ENCODE results near the gene PDGFD.

The PDGFD gene

DNA sequence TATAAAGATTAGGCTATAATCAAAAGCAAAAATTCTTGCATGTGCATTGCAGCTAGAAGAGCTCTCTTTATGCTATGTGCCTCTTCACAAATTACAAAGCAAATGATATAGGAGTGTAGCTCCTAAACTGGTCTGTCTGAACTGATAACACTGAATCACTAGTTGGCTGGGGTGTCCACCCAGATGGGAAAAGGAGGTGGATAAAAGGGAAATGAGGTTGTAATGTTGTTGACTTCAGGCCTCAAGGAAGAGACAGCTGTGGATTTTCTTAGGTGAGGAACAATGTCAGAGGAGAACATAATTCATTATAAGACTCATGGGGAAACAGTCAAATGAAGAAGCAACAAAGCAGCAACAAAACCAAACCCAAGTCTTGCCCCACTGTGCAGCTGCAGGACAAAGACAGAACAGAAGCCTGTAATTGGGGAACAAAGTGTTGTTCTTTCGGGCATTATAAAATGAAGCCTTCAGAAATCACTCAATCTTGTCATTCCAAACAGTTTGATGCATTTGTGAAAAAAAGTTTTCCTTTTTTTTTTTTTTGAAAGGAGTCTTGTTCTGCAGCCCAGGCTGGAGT is 257.6 kb downstream of the PDGFD start:
- H3K9me3 ChIP-seq (ENCODE audit: control extremely low read depth in 1 of 5, control insufficient read depth in 4 of 5, insufficient read depth in 2 of 5, low read depth in 1 of 5, low read length in 4 of 5), result no peaks in the 10 kb centered on the region
- no peaks in the 10 kb centered on the region for H3K27me3 ChIP-seq (replicated peaks in 2 of 5; ENCODE audit: control insufficient read depth in 4 of 5, insufficient read depth in 5 of 5, low read length in 4 of 5)
- ChIA-PET CTCF (interaction anchor here (0.8 kb wide), 1 partner anchor 59 kb away, joined by 3 read pairs; no protein-coding TSS in a partner anchor), POLR2A (no interaction called here)
- no peaks in the 10 kb centered on the region for H3K36me3 ChIP-seq (ENCODE audit: control insufficient read depth in 4 of 4, insufficient read depth in 4 of 4, low read length in 3 of 4)
- peak in 1 of 3 donors; percentile 17 for DNase-seq
- H3K4me3 ChIP-seq (ENCODE audit: control insufficient read depth in 1 of 7, extremely low read depth in 1 of 7, insufficient read depth in 4 of 7, low read depth in 2 of 7, low read length in 6 of 7), result no peak overlapping the region
- peaks cover 13 to 44% (median 24%) of the 10 kb centered on the region in 4 experiments for H3K4me1 ChIP-seq (ENCODE audit: control extremely low read depth in 1 of 4, control insufficient read depth in 4 of 4, insufficient read depth in 4 of 4, low read length in 3 of 4)
- no peak overlapping the region for H3K27ac ChIP-seq (ENCODE audit: insufficient read depth in 1 of 2, low read depth in 1 of 2, low read length in 2 of 2, poor library complexity in 1 of 2, severe bottlenecking in 2 of 2)
- WGBS (ENCODE audit: insufficient coverage), result no CpG with 5 or more reads among the region's 1 CpG

DNA sequence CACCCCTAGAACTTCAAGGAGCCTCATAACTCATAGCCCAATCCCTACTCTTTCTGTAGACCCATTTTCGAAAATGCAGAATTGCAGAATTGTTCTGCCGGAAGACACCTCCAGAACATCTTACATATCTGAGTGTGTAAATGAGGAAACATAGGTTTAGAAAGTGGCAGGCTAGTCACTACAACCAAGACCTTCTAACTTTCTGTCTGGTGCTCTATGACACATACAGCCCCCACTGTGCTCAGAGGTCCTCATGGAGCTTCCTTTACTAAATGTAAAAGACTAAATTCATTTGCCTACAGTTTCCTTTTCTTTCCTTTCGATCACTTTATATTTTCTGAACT is 259.7 kb downstream of the PDGFD start:
- Histone ChIP-seq H3K4me1 (ENCODE audit: control extremely low read depth in 1 of 4, control insufficient read depth in 4 of 4, insufficient read depth in 4 of 4, low read length in 3 of 4) (peaks cover 13 to 44% (median 24%) of the 10 kb centered on the region in 4 experiments), H3K27ac (ENCODE audit: insufficient read depth in 1 of 2, low read depth in 1 of 2, low read length in 2 of 2, poor library complexity in 1 of 2, severe bottlenecking in 2 of 2) (no peak overlapping the region), H3K27me3 (replicated peaks in 2 of 5; ENCODE audit: control insufficient read depth in 4 of 5, insufficient read depth in 5 of 5, low read length in 4 of 5) (no peaks in the 10 kb centered on the region), H3K36me3 (ENCODE audit: control insufficient read depth in 4 of 4, insufficient read depth in 4 of 4, low read length in 3 of 4) (no peaks in the 10 kb centered on the region), H3K9me3 (ENCODE audit: control extremely low read depth in 1 of 5, control insufficient read depth in 4 of 5, insufficient read depth in 2 of 5, low read depth in 1 of 5, low read length in 4 of 5) (no peaks in the 10 kb centered on the region), H3K4me3 (ENCODE audit: control insufficient read depth in 1 of 7, extremely low read depth in 1 of 7, insufficient read depth in 4 of 7, low read depth in 2 of 7, low read length in 6 of 7) (no peak overlapping the region)
- CTCF ChIA-PET, result no interaction called here
- 100% methylated on average over 1 of the region's 3 CpGs for WGBS (ENCODE audit: insufficient coverage)
- no peak for DNase-seq
- POLR2A ChIA-PET, result no interaction called here

DNA sequence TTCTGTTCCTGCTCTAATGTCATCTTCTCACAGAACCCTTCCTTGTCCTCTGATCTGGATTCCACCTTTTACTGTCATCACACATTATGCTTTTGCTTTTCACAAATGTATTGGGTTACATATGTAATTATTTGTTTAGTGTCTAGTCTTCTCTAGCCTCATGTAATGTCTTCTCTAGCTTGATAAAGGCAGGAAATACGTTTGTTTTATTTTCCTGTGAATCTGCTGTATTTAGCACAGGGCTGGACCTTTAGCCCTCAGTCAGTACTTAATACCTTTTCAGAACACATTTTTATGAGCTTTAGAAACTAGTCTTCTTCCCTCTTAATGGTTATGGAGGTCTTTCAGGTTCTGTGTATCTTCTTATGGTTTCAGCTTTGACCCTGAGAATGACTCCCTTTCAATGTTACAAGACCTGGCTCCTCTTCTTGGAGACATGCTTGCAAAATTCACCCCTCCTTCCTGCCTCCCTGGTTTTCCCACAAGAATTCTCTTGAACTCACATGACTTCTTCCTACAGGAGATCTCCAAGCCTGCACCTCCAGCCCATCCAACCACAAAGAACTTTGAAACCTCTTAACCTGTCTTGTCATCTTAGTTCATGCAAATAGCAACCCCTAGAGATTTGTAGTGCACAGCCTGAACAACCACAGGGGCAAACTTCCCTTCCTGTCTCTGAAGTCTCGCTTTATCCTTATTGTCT is 260.2 kb downstream of the PDGFD start:
- Histone ChIP-seq H3K27me3 (replicated peaks in 2 of 5; ENCODE audit: control insufficient read depth in 4 of 5, insufficient read depth in 5 of 5, low read length in 4 of 5) (no peaks in the 10 kb centered on the region), H3K9me3 (ENCODE audit: control extremely low read depth in 1 of 5, control insufficient read depth in 4 of 5, insufficient read depth in 2 of 5, low read depth in 1 of 5, low read length in 4 of 5) (no peaks in the 10 kb centered on the region), H3K36me3 (ENCODE audit: control insufficient read depth in 4 of 4, insufficient read depth in 4 of 4, low read length in 3 of 4) (no peaks in the 10 kb centered on the region), H3K4me1 (ENCODE audit: control extremely low read depth in 1 of 4, control insufficient read depth in 4 of 4, insufficient read depth in 4 of 4, low read length in 3 of 4) (peaks cover 13 to 44% (median 24%) of the 10 kb centered on the region in 4 experiments), H3K4me3 (ENCODE audit: control insufficient read depth in 1 of 7, extremely low read depth in 1 of 7, insufficient read depth in 4 of 7, low read depth in 2 of 7, low read length in 6 of 7) (no peak overlapping the region), H3K27ac (ENCODE audit: insufficient read depth in 1 of 2, low read depth in 1 of 2, low read length in 2 of 2, poor library complexity in 1 of 2, severe bottlenecking in 2 of 2) (no peak overlapping the region)
- WGBS (ENCODE audit: insufficient coverage), result 67% methylated on average over 1 of the region's 2 CpGs
- POLR2A ChIA-PET, result no interaction called here
- CTCF ChIA-PET, result no interaction called here
- no peak for DNase-seq

DNA sequence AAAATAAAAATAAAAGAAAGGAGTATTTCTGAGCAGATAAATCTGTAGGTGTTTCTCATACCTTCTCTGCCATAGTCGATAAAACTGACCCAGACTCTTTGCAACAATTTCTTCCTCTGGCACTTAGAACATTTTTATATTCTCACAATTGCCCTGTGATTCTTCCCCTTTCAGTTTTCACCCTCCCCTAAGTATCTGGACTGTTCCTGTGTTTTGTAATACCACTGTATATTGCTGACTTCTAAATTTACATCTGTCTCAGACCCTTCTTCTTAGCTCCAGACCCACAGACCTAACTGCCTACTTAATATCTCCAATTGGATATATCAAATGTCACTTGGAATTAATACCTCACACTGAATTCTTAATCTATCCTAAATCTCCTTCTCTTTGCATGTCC is 261.0 kb downstream of the PDGFD start:
- peaks cover 13 to 41% (median 20%) of the 10 kb centered on the region in 4 experiments for H3K4me1 ChIP-seq (ENCODE audit: control extremely low read depth in 1 of 4, control insufficient read depth in 4 of 4, insufficient read depth in 4 of 4, low read length in 3 of 4)
- POLR2A ChIA-PET, result no interaction called here
- CTCF ChIA-PET, result no interaction called here
- H3K27ac ChIP-seq (ENCODE audit: insufficient read depth in 1 of 2, low read depth in 1 of 2, low read length in 2 of 2, poor library complexity in 1 of 2, severe bottlenecking in 2 of 2), result no peak overlapping the region
- no peaks in the 10 kb centered on the region for H3K27me3 ChIP-seq (replicated peaks in 2 of 5; ENCODE audit: control insufficient read depth in 4 of 5, insufficient read depth in 5 of 5, low read length in 4 of 5)
- H3K9me3 ChIP-seq (ENCODE audit: control extremely low read depth in 1 of 5, control insufficient read depth in 4 of 5, insufficient read depth in 2 of 5, low read depth in 1 of 5, low read length in 4 of 5), result no peaks in the 10 kb centered on the region
- DNase-seq, result no peak
- WGBS (ENCODE audit: insufficient coverage), result 29% methylated on average over 1 of the region's 1 CpG
- no peak overlapping the region for H3K4me3 ChIP-seq (ENCODE audit: control insufficient read depth in 1 of 7, extremely low read depth in 1 of 7, insufficient read depth in 4 of 7, low read depth in 2 of 7, low read length in 6 of 7)
- no peaks in the 10 kb centered on the region for H3K36me3 ChIP-seq (ENCODE audit: control insufficient read depth in 4 of 4, insufficient read depth in 4 of 4, low read length in 3 of 4)

DNA sequence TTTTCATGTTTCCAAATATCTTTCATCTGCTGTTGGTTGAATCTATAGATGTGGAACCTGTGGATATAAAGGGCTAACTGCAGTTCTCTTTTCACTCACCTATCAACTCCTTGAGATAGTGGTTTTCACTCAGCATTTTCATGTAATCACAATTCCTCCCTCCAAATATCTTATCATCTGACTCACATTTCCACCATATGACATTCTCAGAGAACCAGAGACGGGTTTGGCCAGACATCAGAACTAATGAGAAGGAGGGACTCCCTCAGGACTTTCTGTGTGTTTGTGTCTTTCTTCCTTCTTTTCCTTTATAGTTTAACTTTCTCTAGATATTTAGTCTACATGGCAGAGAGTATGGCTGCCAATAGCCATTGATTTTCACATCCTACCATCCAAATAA is 262.3 kb downstream of the PDGFD start:
- POLR2A ChIA-PET, result no interaction called here
- Histone ChIP-seq H3K36me3 (ENCODE audit: control insufficient read depth in 4 of 4, insufficient read depth in 4 of 4, low read length in 3 of 4) (no peaks in the 10 kb centered on the region), H3K27me3 (replicated peaks in 2 of 5; ENCODE audit: control insufficient read depth in 4 of 5, insufficient read depth in 5 of 5, low read length in 4 of 5) (no peaks in the 10 kb centered on the region), H3K4me3 (ENCODE audit: control insufficient read depth in 1 of 7, extremely low read depth in 1 of 7, insufficient read depth in 4 of 7, low read depth in 2 of 7, low read length in 6 of 7) (no peak overlapping the region), H3K27ac (ENCODE audit: insufficient read depth in 1 of 2, low read depth in 1 of 2, low read length in 2 of 2, poor library complexity in 1 of 2, severe bottlenecking in 2 of 2) (no peak overlapping the region), H3K4me1 (ENCODE audit: control extremely low read depth in 1 of 4, control insufficient read depth in 4 of 4, insufficient read depth in 4 of 4, low read length in 3 of 4) (peaks cover 3 to 39% (median 20%) of the 10 kb centered on the region in 4 experiments), H3K9me3 (ENCODE audit: control extremely low read depth in 1 of 5, control insufficient read depth in 4 of 5, insufficient read depth in 2 of 5, low read depth in 1 of 5, low read length in 4 of 5) (no peaks in the 10 kb centered on the region)
- CTCF ChIA-PET, result no interaction called here
- DNase-seq, result no peak
- WGBS (ENCODE audit: insufficient coverage), result no CpG with 5 or more reads among the region's 1 CpG

DNA sequence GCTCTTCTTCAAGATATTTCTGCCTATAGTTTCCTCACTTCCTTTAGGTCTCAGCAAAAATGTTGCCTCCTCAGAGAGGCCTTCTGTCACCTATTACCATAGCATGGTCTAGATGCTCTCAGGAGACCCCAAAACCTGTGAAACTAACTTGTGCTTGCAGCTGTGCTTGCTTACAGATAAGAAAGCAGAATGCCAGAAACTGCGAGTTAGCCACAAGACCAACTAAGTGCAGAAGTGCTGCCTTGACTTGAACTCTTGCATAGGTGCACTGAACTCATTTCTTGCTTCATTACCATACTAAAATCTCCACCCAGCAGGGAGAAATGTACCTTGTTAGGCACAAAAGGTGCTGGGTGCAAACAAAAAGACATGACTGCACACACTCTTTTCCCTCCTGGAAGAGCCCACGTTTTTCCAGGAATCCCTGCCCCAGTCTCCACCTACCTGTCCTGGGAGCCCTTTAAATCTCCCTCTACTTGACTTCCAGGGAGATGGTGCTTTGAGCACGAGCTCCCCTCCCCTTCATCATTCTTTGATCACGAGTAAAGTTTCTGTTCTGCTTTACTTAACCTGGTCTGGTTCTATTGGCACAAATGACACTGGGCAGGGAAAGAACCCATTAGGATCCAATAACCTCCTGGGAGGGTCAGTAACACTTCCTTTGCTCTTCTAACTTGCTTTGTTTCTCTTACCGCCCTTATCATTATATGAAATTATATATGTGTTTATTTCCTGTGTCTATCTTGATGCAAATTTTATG is 265.2 kb downstream of the PDGFD start:
- peaks cover 0 to 27% (median 14%) of the 10 kb centered on the region in 4 experiments for H3K4me1 ChIP-seq (ENCODE audit: control extremely low read depth in 1 of 4, control insufficient read depth in 4 of 4, insufficient read depth in 4 of 4, low read length in 3 of 4)
- ChIA-PET POLR2A (no interaction called here), CTCF (interaction anchor here (1.8 kb wide), 1 partner anchor 9 kb away, joined by 4 read pairs; no protein-coding TSS in a partner anchor)
- H3K27me3 ChIP-seq (replicated peaks in 2 of 5; ENCODE audit: control insufficient read depth in 4 of 5, insufficient read depth in 5 of 5, low read length in 4 of 5), result no peaks in the 10 kb centered on the region
- H3K4me3 ChIP-seq (ENCODE audit: control insufficient read depth in 1 of 7, extremely low read depth in 1 of 7, insufficient read depth in 4 of 7, low read depth in 2 of 7, low read length in 6 of 7), result no peak overlapping the region
- WGBS (ENCODE audit: insufficient coverage), result 100% methylated on average over 4 of the region's 5 CpGs
- no peak overlapping the region for H3K27ac ChIP-seq (ENCODE audit: insufficient read depth in 1 of 2, low read depth in 1 of 2, low read length in 2 of 2, poor library complexity in 1 of 2, severe bottlenecking in 2 of 2)
- no peak for DNase-seq
- no peaks in the 10 kb centered on the region for H3K36me3 ChIP-seq (ENCODE audit: control insufficient read depth in 4 of 4, insufficient read depth in 4 of 4, low read length in 3 of 4)
- no peaks in the 10 kb centered on the region for H3K9me3 ChIP-seq (ENCODE audit: control extremely low read depth in 1 of 5, control insufficient read depth in 4 of 5, insufficient read depth in 2 of 5, low read depth in 1 of 5, low read length in 4 of 5)

DNA sequence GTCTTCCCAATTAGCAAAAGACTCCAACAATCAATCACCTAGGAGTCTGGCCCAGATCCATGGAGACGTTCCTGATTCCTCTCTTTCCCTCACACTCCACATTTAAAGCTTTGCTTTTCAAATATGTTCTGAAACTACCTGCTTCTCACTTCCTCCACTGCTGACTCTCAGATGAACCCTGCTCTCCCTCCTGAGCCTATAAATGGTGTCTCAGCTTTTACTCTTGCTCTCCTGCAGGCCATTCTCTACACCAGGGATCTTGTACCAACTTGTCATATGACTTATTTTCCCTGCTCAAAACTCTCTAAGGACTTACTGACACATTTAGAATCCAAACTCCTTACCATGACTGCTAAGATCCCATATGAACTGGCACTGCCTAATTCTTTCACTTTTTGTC is 265.9 kb downstream of the PDGFD start:
- no peaks in the 10 kb centered on the region for H3K36me3 ChIP-seq (ENCODE audit: control insufficient read depth in 4 of 4, insufficient read depth in 4 of 4, low read length in 3 of 4)
- H3K4me1 ChIP-seq (ENCODE audit: control extremely low read depth in 1 of 4, control insufficient read depth in 4 of 4, insufficient read depth in 4 of 4, low read length in 3 of 4), result peaks cover 0 to 23% (median 14%) of the 10 kb centered on the region in 4 experiments
- H3K27me3 ChIP-seq (replicated peaks in 2 of 5; ENCODE audit: control insufficient read depth in 4 of 5, insufficient read depth in 5 of 5, low read length in 4 of 5), result no peaks in the 10 kb centered on the region
- POLR2A ChIA-PET, result no interaction called here
- CTCF ChIA-PET, result interaction anchor here (1.8 kb wide), 1 partner anchor 10 kb away, joined by 4 read pairs; no protein-coding TSS in a partner anchor
- no peaks in the 10 kb centered on the region for H3K9me3 ChIP-seq (ENCODE audit: control extremely low read depth in 1 of 5, control insufficient read depth in 4 of 5, insufficient read depth in 2 of 5, low read depth in 1 of 5, low read length in 4 of 5)
- no peak overlapping the region for H3K27ac ChIP-seq (ENCODE audit: insufficient read depth in 1 of 2, low read depth in 1 of 2, low read length in 2 of 2, poor library complexity in 1 of 2, severe bottlenecking in 2 of 2)
- 17% methylated on average over 1 of the region's 1 CpG for WGBS (ENCODE audit: insufficient coverage)
- no peak for DNase-seq
- H3K4me3 ChIP-seq (ENCODE audit: control insufficient read depth in 1 of 7, extremely low read depth in 1 of 7, insufficient read depth in 4 of 7, low read depth in 2 of 7, low read length in 6 of 7), result no peak overlapping the region

Measured in common myeloid progenitor, CD34-positive (primary cell).